Midbrain (tissue), 1 donor: ENCODE measurements around the gene TMEM47.

Experiments used
- DNase-seq: peaks from one replicate; lab custom pipeline; 2025; lab: John Stamatoyannopoulos, UW

Gene TMEM47

GRCh38 chrX:34656842-34657725 lies at the start of gene TMEM47:
TSS of gene TMEM47 (minus strand) at chrX:34657285. CDS start at chrX:34657029, 256 bp downstream.
- DNase-seq: peak; percentile 64

- DNase-seq: no peak
Measured at GRCh38 chrX:34687095-34687494, 30.0 kb upstream of the TMEM47 start.

DNA sequence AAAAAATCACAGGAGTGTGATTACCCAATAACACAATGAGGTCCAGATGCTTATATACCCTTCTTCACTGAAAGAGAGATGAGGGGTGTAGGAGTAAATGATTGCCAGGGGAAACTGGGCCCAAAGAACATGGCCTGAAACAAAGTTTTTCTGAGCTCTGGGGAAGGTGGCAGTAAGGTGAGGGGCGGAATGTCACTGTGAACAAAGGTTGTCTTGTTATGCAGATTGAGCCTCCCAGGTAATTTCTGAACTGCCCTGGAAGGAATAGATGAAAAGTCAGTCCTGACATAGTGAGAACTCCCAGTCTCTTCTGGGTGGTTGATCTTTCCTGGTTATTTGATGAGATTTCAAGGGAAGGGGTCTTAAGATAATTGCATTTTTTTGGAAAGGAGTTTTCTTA lies 2.5 kb upstream of the TMEM47 start:
- DNase-seq: no peak

DNA sequence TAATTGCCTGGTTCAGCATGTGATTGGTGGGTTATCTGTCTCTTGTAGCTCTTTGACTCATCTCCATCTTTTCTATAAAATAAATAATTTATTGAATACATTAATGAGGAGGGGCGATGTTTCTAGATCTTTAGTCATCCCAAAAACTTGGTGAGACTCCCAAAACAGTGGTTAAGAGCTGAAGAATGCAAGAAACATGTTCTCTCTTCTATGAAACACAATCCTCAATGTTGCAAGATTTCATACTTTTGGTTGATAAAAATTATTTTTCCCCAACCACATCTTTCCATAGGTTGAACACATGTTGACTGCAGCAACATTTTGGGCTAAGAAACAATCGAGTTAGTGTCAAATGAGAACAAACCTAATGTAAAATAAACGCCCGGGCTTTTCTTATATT lies 1.2 kb upstream of the TMEM47 start:
- DNase-seq: no peak

- no peak for DNase-seq
Measured at GRCh38 chrX:34657726-34658070, 613 bp upstream of the TMEM47 start.

GRCh38 chrX:34656467-34656841 lies 631 bp downstream of the TMEM47 start:
- DNase-seq: no peak

DNA sequence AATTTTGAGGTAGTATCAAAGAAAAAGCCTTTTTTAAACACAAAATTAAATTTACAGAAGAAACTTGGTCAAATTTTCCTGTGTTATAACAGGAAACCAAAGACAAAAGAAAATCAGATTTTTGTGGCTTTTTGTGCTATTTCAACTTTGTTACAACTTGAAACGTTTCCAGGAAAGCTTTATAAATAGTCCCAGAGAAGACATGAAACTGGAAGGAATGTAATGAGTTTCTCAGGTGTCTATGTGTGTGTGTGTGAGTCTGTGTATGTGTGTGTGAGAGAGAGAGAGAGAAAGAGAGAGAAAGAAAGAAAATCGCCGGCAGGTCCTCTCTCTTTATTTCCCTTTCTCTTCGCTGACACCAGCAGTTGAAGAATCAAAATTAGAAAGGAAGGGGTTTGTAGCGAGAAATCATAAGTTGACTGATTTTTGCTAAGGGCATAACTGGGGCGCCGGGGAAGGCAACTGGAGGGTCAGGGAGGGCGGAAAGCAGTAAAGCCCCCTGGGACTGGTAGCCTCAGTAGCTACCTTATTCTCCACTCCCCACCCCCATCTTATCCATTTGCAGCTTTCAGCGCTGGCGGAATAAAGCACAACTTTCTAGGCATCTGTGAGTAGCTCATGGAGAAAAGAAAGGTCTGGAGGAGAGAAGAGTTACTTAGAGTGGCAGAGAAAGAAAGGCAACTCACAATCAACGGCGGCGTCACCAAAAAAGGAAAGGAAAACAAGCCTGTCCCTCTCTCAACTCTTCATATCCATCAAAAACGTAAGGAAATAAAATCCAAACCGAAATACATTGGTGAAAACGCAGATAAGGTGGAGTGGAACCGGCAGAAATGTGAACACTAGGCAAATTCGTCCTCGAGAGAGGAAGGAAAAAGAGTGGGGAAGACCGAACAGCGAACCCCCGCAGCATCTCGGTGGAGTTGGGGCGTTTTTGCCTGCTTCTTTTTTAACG lies 1.3 kb downstream of the TMEM47 start:
- DNase-seq: no peak

- no peak for DNase-seq
Measured at GRCh38 chrX:34654696-34655490, 2.2 kb downstream of the TMEM47 start.

DNA sequence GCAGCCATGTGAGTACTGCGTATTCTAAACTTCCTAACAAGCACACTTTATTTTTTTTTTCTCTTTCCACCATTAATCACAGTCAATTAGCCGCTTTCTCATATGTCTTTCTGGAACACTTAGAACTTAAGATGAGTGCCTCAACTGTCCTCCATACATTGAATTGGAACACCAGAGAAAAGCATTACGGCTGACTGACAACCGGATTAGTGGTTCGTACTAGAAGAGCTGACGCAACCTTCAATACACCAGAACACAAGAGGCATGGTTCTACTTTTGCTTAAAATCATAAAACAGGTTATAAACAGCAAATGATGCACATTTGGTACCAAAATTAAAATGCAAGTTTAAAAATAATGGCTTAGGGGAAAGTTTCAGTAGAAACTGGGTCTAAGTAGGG lies 3.3 kb downstream of the TMEM47 start:
- DNase-seq: no peak

DNA sequence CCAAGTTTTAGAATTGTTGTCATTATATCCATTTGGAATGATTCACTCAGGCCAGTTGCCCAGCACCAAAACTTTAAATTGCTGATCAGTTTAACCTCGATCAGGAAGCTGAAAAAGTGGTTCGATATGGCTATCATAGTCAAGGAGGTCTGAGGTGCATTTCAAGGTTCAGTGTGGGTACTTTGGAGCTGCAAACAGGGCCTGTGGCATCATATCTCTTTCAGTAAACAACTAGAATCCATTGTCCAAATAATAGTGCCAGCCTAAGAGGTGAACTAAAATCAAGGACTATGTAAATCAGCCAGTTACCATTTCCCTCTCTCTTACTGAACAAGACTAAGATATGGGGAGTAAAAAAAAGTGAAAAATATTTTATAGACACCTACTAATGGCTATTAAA lies 14.2 kb downstream of the TMEM47 start:
- no peak for DNase-seq

GRCh38 chrX:34638116-34638515 lies 19.0 kb downstream of the TMEM47 start:
- peak; percentile 21 for DNase-seq

GRCh38 chrX:34634349-34634748 lies 22.7 kb downstream of the TMEM47 start:
- DNase-seq: no peak

- DNase-seq: no peak
Measured at GRCh38 chrX:34632384-34632783, 24.7 kb downstream of the TMEM47 start.

GRCh38 chrX:34631479-34632220 lies 25.4 kb downstream of the TMEM47 start:
- DNase-seq: no peak

- no peak for DNase-seq
Measured at GRCh38 chrX:34629572-34629971, 27.5 kb downstream of the TMEM47 start.

DNA sequence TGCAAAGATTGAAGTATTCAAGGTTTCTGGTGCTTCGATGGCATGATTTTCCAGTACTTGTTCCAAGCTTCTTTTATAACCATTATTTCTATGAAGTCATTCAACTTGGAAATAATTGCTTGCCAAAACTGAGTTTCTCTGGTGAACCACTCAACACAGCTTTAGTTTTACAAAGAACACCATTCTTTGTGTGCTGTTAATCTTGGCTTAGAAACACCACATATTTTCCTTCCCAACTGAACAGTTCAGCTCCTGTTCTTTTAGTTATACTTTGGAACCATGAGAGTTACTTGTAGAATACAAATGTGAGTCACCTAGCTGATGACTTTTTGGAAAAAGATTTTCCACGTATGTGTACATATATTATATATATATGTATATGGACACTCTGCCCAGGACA lies 32.7 kb downstream of the TMEM47 start:
- DNase-seq: no peak

GRCh38 chrX:34619920-34620319 lies 37.2 kb downstream of the TMEM47 start:
- DNase-seq: no peak

GRCh38 chrX:34612036-34612435 lies 45.0 kb downstream of the TMEM47 start:
- no peak for DNase-seq

- DNase-seq: no peak
Measured at GRCh38 chrX:34598362-34598761, 58.7 kb downstream of the TMEM47 start.

DNA sequence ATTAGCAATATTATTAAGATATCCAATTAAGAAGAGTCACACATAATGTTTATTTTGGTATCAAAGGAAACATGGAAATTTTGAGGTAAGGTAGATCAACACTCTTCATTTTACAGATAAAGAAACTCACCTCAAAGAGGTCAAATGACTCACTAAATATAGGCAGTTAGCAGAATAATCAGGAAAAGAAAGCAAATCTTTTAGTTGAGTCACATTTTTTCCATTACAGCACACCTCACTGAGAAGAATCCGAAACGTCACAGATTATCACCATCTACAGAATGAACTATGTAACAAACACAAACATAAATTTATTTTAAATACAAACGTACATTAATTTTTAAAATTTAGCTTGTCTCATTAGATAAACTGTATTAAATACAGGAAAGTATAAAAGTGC lies 70.1 kb downstream of the TMEM47 start:
- no peak for DNase-seq

DNA sequence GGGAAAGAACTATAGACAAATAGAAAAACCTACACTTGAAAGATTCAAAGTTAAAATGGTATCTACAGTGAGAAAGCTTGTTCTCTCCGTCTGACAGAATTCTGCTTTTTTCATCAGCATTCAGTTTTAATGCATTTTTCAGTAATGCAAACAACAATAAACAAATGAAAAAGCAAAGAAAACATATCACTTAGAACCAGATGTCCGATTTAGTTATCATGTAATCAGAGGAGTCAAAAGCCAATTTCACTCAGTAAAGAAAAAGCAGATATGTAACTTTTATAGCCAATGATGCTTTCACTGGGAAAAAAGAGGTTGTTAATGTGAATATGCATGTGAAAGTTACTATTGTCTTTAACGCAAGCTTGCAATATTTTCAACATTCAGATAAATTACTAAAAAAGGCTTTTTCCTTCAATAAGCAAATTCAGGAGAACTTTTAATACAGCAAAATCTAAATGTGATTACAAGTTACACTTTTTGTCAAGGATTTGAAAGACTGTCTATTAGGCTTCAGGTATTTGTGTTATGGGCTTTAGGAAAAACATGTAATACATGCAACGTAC lies 70.7 kb downstream of the TMEM47 start:
- no peak for DNase-seq
